Measurements from ENCODE around the gene PDE4B.

PDE4B gene

DNA sequence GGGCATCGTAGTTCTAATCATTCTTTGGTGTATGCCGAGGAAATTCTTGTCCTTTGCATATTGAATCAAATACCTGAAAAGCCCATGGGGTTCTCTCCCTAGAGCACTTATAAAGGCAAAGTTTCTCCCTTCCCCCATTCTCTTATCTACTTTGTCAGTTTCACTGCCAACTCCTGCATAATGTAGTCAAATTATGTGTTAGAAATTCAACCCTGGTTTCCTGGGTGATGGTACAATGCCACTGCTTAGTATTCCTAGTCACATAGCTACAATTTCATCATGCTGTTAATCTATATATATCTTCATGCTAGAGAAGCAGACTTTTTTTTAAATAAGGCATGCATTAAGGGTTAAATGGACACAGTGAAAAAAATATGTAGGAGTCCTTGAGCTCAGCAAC lies 119.0 kb downstream of the PDE4B start:
- Histone ChIP-seq H4K20me1 (ENCODE audit: insufficient read depth, low read length) (no peaks in the 10 kb centered on the region), H3K9ac (ENCODE audit: low read length) (no peak overlapping the region), H3K4me2 (ENCODE audit: low read length) (no peak overlapping the region), H3K4me1 (ENCODE audit: insufficient read depth, low read length, severe bottlenecking) (no peaks in the 10 kb centered on the region), H3K9me2 (ENCODE audit: low read depth, low read length) (no peaks in the 10 kb centered on the region), H3K79me2 (ENCODE audit: insufficient read depth, low read length) (no peaks in the 10 kb centered on the region), H3K4me3 (ENCODE audit: low read depth, low read length, poor library complexity, severe bottlenecking) (no peak overlapping the region), H2AFZ (ENCODE audit: low read length) (no peak overlapping the region), H3K9me3 (ENCODE audit: low read length) (no peaks in the 10 kb centered on the region), H3F3A (ENCODE audit: insufficient read depth, low read length) (no peaks in the 10 kb centered on the region), H3K27ac (ENCODE audit: low read depth, low read length, poor library complexity, severe bottlenecking) (no peak overlapping the region), H3K36me3 (ENCODE audit: insufficient read depth, low read length) (no peaks in the 10 kb centered on the region), H3K27me3 (ENCODE audit: insufficient read depth, low read length) (no peaks in the 10 kb centered on the region)
- TF ChIP-seq CTCF (IDR thresholded peaks at IDR 0.05; ENCODE audit: low read length) (no peak), EZH2 (IDR thresholded peaks at IDR 0.05; ENCODE audit: borderline replicate concordance, low read length) (no peak)

- Histone ChIP-seq H4K20me1 (ENCODE audit: insufficient read depth, low read length) (no peaks in the 10 kb centered on the region), H3K4me2 (ENCODE audit: low read length) (no peak overlapping the region), H2AFZ (ENCODE audit: low read length) (no peak overlapping the region), H3K9me3 (ENCODE audit: low read length) (no peaks in the 10 kb centered on the region), H3K9ac (ENCODE audit: low read length) (no peak overlapping the region), H3K79me2 (ENCODE audit: insufficient read depth, low read length) (no peaks in the 10 kb centered on the region), H3K4me1 (ENCODE audit: insufficient read depth, low read length, severe bottlenecking) (no peaks in the 10 kb centered on the region), H3K4me3 (ENCODE audit: low read depth, low read length, poor library complexity, severe bottlenecking) (no peak overlapping the region), H3K36me3 (ENCODE audit: insufficient read depth, low read length) (no peaks in the 10 kb centered on the region), H3K9me2 (ENCODE audit: low read depth, low read length) (no peaks in the 10 kb centered on the region), H3F3A (ENCODE audit: insufficient read depth, low read length) (no peaks in the 10 kb centered on the region), H3K27me3 (ENCODE audit: insufficient read depth, low read length) (no peaks in the 10 kb centered on the region), H3K27ac (ENCODE audit: low read depth, low read length, poor library complexity, severe bottlenecking) (no peak overlapping the region)
- no peak for TF ChIP-seq EZH2 (IDR thresholded peaks at IDR 0.05; ENCODE audit: borderline replicate concordance, low read length)
- TF ChIP-seq CTCF (IDR thresholded peaks at IDR 0.05; ENCODE audit: low read length) = no peak
Measured at GRCh38 chr1:65918564-65918963, 125.9 kb downstream of the PDE4B start.

- H3F3A ChIP-seq (ENCODE audit: insufficient read depth, low read length) = no peaks in the 10 kb centered on the region
- no peaks in the 10 kb centered on the region for H3K79me2 ChIP-seq (ENCODE audit: insufficient read depth, low read length)
- no peak overlapping the region for H3K4me3 ChIP-seq (ENCODE audit: low read depth, low read length, poor library complexity, severe bottlenecking)
Measured at GRCh38 chr1:65921446-65921845, 128.8 kb downstream of the PDE4B start.

More at GRCh38 chr1:65921446-65921845, 128.8 kb downstream of the PDE4B start:
- no peak overlapping the region for H3K9ac ChIP-seq (ENCODE audit: low read length)
- no peak overlapping the region for H3K27ac ChIP-seq (ENCODE audit: low read depth, low read length, poor library complexity, severe bottlenecking)
- TF ChIP-seq EZH2 (IDR thresholded peaks at IDR 0.05; ENCODE audit: borderline replicate concordance, low read length) = no peak
- no peak for TF ChIP-seq CTCF (IDR thresholded peaks at IDR 0.05; ENCODE audit: low read length)
- no peaks in the 10 kb centered on the region for H4K20me1 ChIP-seq (ENCODE audit: insufficient read depth, low read length)
- no peaks in the 10 kb centered on the region for H3K9me2 ChIP-seq (ENCODE audit: low read depth, low read length)
- H3K36me3 ChIP-seq (ENCODE audit: insufficient read depth, low read length) = no peaks in the 10 kb centered on the region
- H3K4me1 ChIP-seq (ENCODE audit: insufficient read depth, low read length, severe bottlenecking) = no peaks in the 10 kb centered on the region
- H3K27me3 ChIP-seq (ENCODE audit: insufficient read depth, low read length) = no peaks in the 10 kb centered on the region
- no peaks in the 10 kb centered on the region for H3K9me3 ChIP-seq (ENCODE audit: low read length)
- H2AFZ ChIP-seq (ENCODE audit: low read length) = no peak overlapping the region
- no peak overlapping the region for H3K4me2 ChIP-seq (ENCODE audit: low read length)
